ENCODE results near the gene DOCK9. TPM values are rescaled to one million over a fixed set of nuclear protein-coding genes. Genes with fewer than 3 reads are reported as not detected.

The DOCK9 gene
- total RNA-seq, 4 donors from 2014 or later: 127 to 191 (median 154) TPM

DNA sequence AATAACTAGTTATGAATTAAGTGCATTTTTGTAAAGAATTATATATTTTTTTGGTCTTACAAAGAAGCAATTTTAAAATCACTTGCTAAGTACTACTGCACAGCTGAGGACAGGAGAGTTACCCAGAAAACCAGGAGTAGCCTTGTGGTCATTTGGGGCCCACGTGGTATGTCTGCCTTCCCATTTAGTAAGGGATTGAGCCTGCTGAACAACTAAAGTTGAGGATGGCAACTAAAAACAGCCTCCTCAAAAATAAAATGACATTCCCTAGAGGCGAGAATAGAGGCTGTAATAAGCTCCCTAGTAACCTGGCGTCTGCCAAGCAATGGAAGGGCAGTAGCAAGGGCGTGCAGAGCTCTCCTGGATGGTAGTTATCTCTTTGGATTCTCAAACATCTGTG, 36.3 kb downstream of the DOCK9 start:
- H3K9me3 ChIP-seq: no peaks in the 10 kb centered on the region
- intact Hi-C loops (cut with DNase I): no loop called here
- TF ChIP-seq POLR2AphosphoS5 (IDR thresholded peaks at IDR 0.05) (no peak), EP300 (IDR thresholded peaks at IDR 0.05) (no peak), POLR2A (IDR thresholded peaks at IDR 0.05; ENCODE audit: low read depth) (no peak)
- TF ChIP-seq, protein P1, sequence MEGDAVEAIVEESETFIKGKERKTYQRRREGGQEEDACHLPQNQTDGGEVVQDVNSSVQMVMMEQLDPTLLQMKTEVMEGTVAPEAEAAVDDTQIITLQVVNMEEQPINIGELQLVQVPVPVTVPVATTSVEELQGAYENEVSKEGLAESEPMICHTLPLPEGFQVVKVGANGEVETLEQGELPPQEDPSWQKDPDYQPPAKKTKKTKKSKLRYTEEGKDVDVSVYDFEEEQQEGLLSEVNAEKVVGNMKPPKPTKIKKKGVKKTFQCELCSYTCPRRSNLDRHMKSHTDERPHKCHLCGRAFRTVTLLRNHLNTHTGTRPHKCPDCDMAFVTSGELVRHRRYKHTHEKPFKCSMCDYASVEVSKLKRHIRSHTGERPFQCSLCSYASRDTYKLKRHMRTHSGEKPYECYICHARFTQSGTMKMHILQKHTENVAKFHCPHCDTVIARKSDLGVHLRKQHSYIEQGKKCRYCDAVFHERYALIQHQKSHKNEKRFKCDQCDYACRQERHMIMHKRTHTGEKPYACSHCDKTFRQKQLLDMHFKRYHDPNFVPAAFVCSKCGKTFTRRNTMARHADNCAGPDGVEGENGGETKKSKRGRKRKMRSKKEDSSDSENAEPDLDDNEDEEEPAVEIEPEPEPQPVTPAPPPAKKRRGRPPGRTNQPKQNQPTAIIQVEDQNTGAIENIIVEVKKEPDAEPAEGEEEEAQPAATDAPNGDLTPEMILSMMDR (IDR thresholded peaks at IDR 0.05): no peak
- peaks cover 40 to 87% (median 72%) of the 10 kb centered on the region in 4 donors for H3K4me1 ChIP-seq
- no peak overlapping the region for H3K4me3 ChIP-seq
- peak overlapping the region in 1 of 4 donors; percentile 50 for H3K27ac ChIP-seq (replicated peaks in 1 of 4)
- no peak for DNase-seq (ENCODE audit: extremely low spot score)
- 89% methylated on average over 4 of the region's 4 CpGs for WGBS
- no peaks in the 10 kb centered on the region for H3K36me3 ChIP-seq
- no peaks in the 10 kb centered on the region for H3K27me3 ChIP-seq

DNA sequence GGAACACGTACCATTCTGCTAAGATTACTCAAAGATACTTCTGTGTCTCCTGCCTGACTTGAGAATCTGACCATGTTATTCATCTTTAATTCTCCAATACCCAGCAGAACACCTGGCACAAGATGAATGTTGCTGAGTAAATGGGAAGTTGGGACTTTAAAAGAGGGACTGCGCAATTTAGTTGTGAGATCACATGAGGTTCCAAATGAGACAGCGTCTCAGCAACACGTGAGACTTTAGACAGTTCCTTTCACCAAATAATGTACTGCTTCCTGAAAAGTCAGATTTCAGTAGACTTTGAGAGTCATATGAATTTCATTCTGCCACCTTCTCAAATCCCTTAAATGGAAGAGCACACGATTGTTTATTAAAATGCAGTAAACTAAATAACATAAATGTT, 36.7 kb downstream of the DOCK9 start:
- H3K4me1 ChIP-seq: peaks cover 36 to 83% (median 68%) of the 10 kb centered on the region in 4 donors
- no peaks in the 10 kb centered on the region for H3K9me3 ChIP-seq
- no peak overlapping the region for H3K4me3 ChIP-seq
- TF ChIP-seq POLR2AphosphoS5 (IDR thresholded peaks at IDR 0.05) (no peak), EP300 (IDR thresholded peaks at IDR 0.05) (no peak), POLR2A (IDR thresholded peaks at IDR 0.05; ENCODE audit: low read depth) (no peak)
- TF ChIP-seq, protein P1 (IDR thresholded peaks at IDR 0.05): no peak
- H3K27me3 ChIP-seq: no peaks in the 10 kb centered on the region
- no peaks in the 10 kb centered on the region for H3K36me3 ChIP-seq
- intact Hi-C loops (cut with DNase I): no loop called here
- no peak for DNase-seq (ENCODE audit: extremely low spot score)
- WGBS: 70% methylated on average over 5 of the region's 5 CpGs
- H3K27ac ChIP-seq (replicated peaks in 1 of 4): peak overlapping the region; percentile 44 to 72 (median 56)

DNA sequence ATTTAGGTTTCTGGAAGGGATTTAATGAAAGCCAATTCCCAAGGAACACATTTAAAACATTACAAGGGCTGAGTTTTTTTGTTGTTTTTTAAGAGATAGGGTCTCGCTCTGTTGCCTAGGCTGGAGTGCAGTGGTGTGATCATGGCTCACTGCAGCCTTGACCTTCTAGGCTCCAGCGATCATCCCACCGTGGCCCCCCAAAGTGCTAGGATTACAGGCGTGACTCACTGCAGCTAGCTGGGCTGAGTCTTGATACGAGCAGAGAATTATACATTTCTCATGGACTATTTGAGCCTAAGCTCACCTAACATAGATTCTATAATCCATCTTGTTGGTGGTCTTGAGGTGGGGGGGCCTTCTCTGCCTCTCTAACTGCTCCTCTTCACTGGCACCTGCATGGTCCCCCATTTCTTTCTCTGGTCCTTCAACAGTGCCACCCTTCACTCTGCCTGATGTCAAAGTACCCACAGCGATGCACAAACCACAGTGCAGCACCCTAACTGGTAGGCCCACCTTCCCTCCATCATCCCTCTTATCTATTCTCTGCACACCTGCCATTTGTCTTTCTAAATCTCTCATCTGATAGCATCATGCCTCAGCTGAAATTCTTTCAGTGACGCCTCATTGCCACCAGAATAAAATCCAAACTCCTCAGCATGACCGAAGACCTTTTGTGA, 37.4 kb downstream of the DOCK9 start:
- DNase-seq (ENCODE audit: extremely low spot score): no peak
- H3K36me3 ChIP-seq: no peaks in the 10 kb centered on the region
- peak overlapping the region; percentile 44 to 72 (median 56) for H3K27ac ChIP-seq (replicated peaks in 1 of 4)
- peaks cover 29 to 77% (median 62%) of the 10 kb centered on the region in 4 donors for H3K4me1 ChIP-seq
- 77% methylated on average over 8 of the region's 8 CpGs for WGBS
- intact Hi-C loops (cut with DNase I): no loop called here
- TF ChIP-seq POLR2A (IDR thresholded peaks at IDR 0.05; ENCODE audit: low read depth) (no peak), POLR2AphosphoS5 (IDR thresholded peaks at IDR 0.05) (no peak), EP300 (IDR thresholded peaks at IDR 0.05) (no peak)
- TF ChIP-seq, protein P1 (IDR thresholded peaks at IDR 0.05): no peak
- no peaks in the 10 kb centered on the region for H3K27me3 ChIP-seq
- no peak overlapping the region for H3K4me3 ChIP-seq
- no peaks in the 10 kb centered on the region for H3K9me3 ChIP-seq

DNA sequence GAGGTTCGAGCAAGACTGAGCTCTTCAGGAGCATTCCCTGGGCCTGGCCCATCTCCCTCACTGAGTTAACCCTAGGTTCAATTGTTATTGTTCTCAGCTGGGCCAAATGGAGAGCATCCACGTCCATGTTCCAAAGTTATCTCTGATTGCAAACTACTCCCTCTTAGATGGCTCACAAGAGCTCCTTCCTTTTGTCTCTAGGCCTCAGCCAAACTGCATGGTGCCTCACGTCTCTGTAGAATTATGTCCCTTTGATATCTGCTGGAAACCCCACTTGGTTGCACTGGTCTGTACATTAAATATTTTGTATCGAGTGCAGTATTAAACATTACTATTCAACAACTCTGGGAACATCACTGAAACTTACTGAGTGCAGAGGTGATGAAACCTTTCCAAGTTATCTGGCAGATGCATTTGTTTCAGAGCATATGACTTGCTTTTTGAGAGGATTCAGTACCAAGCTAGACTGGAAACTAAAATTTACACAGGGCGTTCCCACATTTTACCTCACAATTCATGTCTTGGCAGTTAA, 38.1 kb downstream of the DOCK9 start:
- H3K4me1 ChIP-seq: peaks cover 29 to 70% (median 61%) of the 10 kb centered on the region in 4 donors
- TF ChIP-seq POLR2AphosphoS5 (IDR thresholded peaks at IDR 0.05): peak in 1 of 2 donors; percentile 10
- TF ChIP-seq, protein P1 (IDR thresholded peaks at IDR 0.05): no peak
- H3K4me3 ChIP-seq: no peak overlapping the region
- no peak for DNase-seq (ENCODE audit: extremely low spot score)
- WGBS: 60% methylated on average over 5 of the region's 5 CpGs
- peaks cover 0 to 2% (median under 1%) of the 10 kb centered on the region in 4 donors for H3K9me3 ChIP-seq
- H3K36me3 ChIP-seq: no peaks in the 10 kb centered on the region
- no peaks in the 10 kb centered on the region for H3K27me3 ChIP-seq
- intact Hi-C loops (cut with DNase I): no loop called here
- H3K27ac ChIP-seq (replicated peaks in 1 of 4): peak overlapping the region; percentile 44 to 72 (median 56)

All from esophagus muscularis mucosa (tissue), 4 donors.